Esophagus (tissue), 2 donors: ENCODE data around the gene NPTX1. TPM values are rescaled to one million over a fixed set of nuclear protein-coding genes. Genes with fewer than 3 reads are reported as not detected.

ENCODE experiments used
- H3K27ac ChIP-seq, 2 donors: one replicate each; pipeline ENCODE4 v1.5.1; 2013; ENCODE audit warnings: low read depth in 2 of 2, mild to moderate bottlenecking in 2 of 2, inconsistent platforms in 1 of 2, low read length in 1 of 2, moderate library complexity in 1 of 2
- H3K27me3 ChIP-seq, 2 donors: one replicate each; pipeline ENCODE4 v1.6.1; 2013; ENCODE audit warnings: low read length in 2 of 2, control low read depth in 1 of 2, mild to moderate bottlenecking in 1 of 2; ENCODE audit not compliant: insufficient read depth in 2 of 2, control insufficient read depth in 1 of 2
- H3K36me3 ChIP-seq, 2 donors: one replicate each; pipeline ENCODE4 v1.6.1; 2013; ENCODE audit warnings: low read length in 1 of 2; ENCODE audit not compliant: control insufficient read depth in 2 of 2, insufficient read depth in 2 of 2
- H3K4me1 ChIP-seq, 2 donors: one replicate each; pipeline ENCODE4 v1.6.1; 2013; ENCODE audit warnings: low read length in 1 of 2; ENCODE audit not compliant: control insufficient read depth in 2 of 2, insufficient read depth in 2 of 2
- H3K4me3 ChIP-seq, 2 donors: one replicate each; pipeline ENCODE4 v1.5.1; 2013; ENCODE audit warnings: low read length in 2 of 2, mild to moderate bottlenecking in 2 of 2, low read depth in 1 of 2, moderate library complexity in 1 of 2
- H3K9me3 ChIP-seq, 2 donors: one replicate each; pipeline ENCODE4 v1.6.1; 2013; ENCODE audit warnings: mild to moderate bottlenecking in 2 of 2, low read depth in 1 of 2, low read length in 1 of 2, moderate library complexity in 1 of 2; ENCODE audit not compliant: control insufficient read depth in 2 of 2, insufficient read depth in 1 of 2
- WGBS, 2 donors: extraction: QIAGEN DNeasy Blood & Tissue Kit; methylation state at CpG; one replicate each; pipeline ENCODE4 v1.1.7; 2013; 5-methylcytosine and 5-hydroxymethylcytosine counted together
- polyA plus RNA-seq, 2 donors: library from polyadenylated mRNA; stranded (reverse); fragments of 200-250 nt; gene quantifications; one replicate each; pipeline ENCODE4 v1.2.3, GENCODE V29; 2013
- donor health status: healthy with polysubstance abuse.
- donor health status: Bipolar disorder and iron deficiency.

Gene NPTX1
- polyA plus RNA-seq, 2 donors = 0.02 to 0.11 TPM

DNA sequence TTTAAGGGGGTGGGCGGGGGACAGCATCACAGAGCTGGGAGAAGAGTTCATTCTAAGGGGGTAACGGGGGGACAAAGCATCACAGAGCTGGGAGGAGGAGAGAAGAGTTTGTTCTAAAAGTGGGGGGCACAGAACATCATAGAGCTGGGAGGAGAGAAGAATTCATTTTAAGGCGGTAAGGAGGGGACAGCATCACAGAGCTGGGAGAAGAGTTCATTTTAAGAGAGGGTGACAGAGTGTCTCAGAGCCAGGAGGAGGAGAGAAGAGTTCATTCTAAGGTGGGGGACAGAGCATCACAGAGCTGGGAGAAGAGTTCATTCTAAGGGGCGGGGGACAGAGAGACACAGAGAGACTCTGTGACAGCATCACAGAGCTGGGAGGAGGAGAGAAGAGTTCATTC is 33.6 kb downstream of the NPTX1 start:
- H3K4me3 ChIP-seq = no peak overlapping the region
- no peaks in the 10 kb centered on the region for H3K4me1 ChIP-seq
- no peak overlapping the region for H3K27ac ChIP-seq
- H3K36me3 ChIP-seq = peaks cover 0 to 3% of the 10 kb centered on the region in 2 donors
- 71 to 77% methylated on average over 4 of the region's 4 CpGs for WGBS, 2 donors
- no peaks in the 10 kb centered on the region for H3K9me3 ChIP-seq
- H3K27me3 ChIP-seq = no peaks in the 10 kb centered on the region

DNA sequence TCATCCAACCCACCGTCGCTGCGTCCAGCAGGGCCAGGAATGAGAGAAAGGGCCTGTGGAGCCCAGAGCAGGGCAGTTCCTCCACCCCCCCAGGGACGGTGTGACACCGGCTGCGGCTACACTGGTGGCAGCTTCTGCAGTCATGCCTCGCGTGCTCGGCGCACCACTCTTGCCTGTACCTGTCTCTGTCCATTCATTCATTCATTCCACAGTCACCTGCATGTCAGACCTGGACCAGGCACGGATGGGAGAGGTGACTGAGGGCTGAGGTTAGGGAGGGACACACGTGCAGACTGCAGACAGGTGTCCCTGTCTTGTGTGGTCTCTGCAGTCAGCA is 34.1 kb downstream of the NPTX1 start:
- no peaks in the 10 kb centered on the region for H3K9me3 ChIP-seq
- H3K4me3 ChIP-seq = no peak overlapping the region
- H3K27ac ChIP-seq = no peak overlapping the region
- WGBS, 2 donors = 81 to 88% methylated on average over 12 of the region's 12 CpGs
- peaks cover 0 to 3% of the 10 kb centered on the region in 2 donors for H3K36me3 ChIP-seq
- H3K27me3 ChIP-seq = no peaks in the 10 kb centered on the region
- H3K4me1 ChIP-seq = no peaks in the 10 kb centered on the region

DNA sequence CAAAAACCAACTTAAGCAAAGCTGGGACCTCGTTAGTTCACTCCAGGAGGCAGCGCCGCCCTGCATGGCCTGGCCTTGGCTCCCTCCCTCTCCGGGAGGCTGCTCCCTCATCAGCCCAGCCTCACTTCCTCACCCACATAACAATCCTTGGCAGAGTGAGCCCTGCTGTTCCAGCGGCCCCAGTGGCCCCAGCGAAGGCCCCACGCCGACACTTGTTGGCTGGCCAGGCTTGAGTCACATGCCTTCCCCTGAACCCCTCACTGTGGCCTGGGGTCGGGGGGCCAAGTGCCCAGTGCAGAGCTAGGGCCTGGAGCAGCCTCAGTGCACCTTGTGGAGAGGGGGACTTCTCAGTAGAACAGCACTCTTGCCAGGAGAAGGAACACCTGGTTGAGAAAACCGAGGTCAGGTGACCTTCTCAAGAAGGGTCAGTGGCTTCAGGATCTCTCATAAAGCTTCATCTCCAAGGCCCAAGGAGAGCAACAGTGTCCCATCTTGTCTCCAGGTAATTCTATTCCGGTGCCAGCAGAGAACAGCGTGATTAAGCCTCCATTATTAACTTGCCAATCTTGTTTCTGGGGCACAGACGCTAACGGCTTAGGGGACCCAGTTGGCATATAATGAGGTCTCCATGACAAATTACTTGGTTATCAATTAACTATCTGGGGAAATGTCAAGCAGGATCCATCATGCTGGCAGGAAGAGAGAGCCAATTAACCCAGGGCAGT is 34.6 kb downstream of the NPTX1 start:
- no peak overlapping the region for H3K27ac ChIP-seq
- H3K27me3 ChIP-seq = no peaks in the 10 kb centered on the region
- 90 to 92% methylated on average over 14 of the region's 14 CpGs for WGBS, 2 donors
- peaks cover 0 to 3% of the 10 kb centered on the region in 2 donors for H3K36me3 ChIP-seq
- H3K4me3 ChIP-seq = no peak overlapping the region
- H3K9me3 ChIP-seq = no peaks in the 10 kb centered on the region
- no peaks in the 10 kb centered on the region for H3K4me1 ChIP-seq

DNA sequence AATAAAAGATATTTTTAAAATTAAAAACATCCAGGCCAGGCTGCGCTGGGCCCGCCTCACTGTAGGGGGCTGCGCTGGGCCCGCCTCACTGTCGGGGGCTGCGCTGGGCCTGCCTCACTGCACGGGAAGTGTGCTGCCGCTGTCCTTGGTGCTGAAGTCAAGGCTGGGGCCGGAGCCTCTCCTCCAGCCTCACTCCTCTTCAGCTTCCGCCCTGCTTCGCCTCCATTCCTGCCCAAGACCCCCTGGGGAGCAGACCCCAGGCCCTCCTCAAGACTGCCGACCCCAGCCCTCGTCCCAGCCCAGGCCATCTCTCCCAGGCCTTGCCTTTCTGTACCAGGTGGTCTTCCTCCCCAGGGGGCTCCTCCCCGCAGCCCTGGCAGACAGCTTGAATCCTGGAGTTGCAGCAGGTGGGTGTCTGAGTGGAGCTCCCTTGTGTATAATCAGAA is 35.3 kb downstream of the NPTX1 start:
- Histone ChIP-seq H3K36me3 (peaks cover 0 to 3% of the 10 kb centered on the region in 2 donors), H3K4me3 (no peak overlapping the region), H3K27ac (no peak overlapping the region), H3K9me3 (no peaks in the 10 kb centered on the region), H3K27me3 (no peaks in the 10 kb centered on the region), H3K4me1 (no peaks in the 10 kb centered on the region)
- 42 to 44% methylated on average over 14 of the region's 14 CpGs for WGBS, 2 donors

DNA sequence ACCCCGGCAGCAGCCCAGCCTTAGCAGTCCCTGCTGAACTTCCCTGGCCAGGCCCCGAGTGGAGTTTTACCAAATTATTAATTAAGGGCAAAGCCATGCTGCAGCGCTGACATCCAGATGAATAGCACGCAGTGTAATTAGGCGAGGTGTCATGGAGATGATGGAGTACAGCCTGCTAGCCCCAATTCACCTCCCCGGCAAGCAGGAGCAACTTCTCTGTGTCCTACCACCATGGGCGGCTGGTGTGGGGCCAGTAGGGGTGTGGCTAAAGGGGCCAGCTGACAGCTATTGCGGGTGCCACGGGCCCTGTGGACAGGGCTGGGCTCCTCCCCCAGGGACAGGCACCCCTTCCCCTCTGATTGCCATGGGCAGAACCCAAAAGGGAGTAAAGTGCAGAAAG is 36.9 kb downstream of the NPTX1 start:
- no peak overlapping the region for H3K27ac ChIP-seq
- no peaks in the 10 kb centered on the region for H3K4me1 ChIP-seq
- 76 to 77% methylated on average over 9 of the region's 9 CpGs for WGBS, 2 donors
- H3K9me3 ChIP-seq = no peaks in the 10 kb centered on the region
- no peaks in the 10 kb centered on the region for H3K27me3 ChIP-seq
- peaks cover 0 to 3% of the 10 kb centered on the region in 2 donors for H3K36me3 ChIP-seq
- no peak overlapping the region for H3K4me3 ChIP-seq

DNA sequence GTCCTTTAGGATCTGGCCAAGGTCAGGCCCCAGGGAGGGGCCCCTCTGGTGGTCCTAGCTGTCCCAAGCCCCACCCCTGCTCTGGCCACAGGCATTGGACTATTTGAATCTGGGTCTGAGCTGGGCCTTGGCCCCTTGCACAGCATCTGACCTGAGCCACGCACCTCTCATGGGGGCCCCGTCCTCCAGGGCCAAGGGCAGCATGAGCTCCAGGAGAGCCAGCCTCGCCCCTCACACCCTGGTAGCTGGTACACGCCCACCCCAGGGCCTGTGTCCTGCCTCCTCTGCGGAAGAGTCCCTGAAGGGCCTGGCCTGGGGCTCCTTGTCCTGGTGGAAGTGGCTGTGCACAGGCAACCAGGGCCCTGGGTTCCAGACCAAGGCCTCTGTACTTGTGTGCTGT is 37.6 kb downstream of the NPTX1 start:
- H3K9me3 ChIP-seq = no peaks in the 10 kb centered on the region
- 89 to 94% methylated on average over 5 of the region's 5 CpGs for WGBS, 2 donors
- no peak overlapping the region for H3K4me3 ChIP-seq
- H3K27ac ChIP-seq = no peak overlapping the region
- H3K36me3 ChIP-seq = peaks cover 0 to 3% of the 10 kb centered on the region in 2 donors
- no peaks in the 10 kb centered on the region for H3K27me3 ChIP-seq
- no peaks in the 10 kb centered on the region for H3K4me1 ChIP-seq

DNA sequence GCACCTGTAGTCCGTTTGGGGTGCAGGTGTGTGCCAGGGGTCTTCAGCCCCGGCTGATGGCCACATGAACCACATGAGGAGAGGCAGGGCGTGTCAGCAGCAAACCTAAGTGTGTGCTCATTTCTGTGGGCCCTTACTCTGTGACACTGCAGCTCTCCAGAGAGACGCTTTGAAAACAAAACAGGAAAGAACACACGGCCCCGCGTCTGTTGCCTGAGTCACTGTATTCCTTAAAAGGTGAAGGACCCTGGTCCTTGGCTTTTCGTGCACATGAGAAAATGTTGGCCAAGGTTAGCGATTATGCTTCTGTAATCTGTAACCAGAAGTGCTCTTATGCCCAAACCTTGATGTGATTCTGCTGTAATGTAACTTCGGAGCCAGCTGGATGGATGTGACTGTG is 38.9 kb downstream of the NPTX1 start:
- no peak overlapping the region for H3K27ac ChIP-seq
- H3K4me1 ChIP-seq = no peaks in the 10 kb centered on the region
- 79% methylated on average over 10 of the region's 10 CpGs for WGBS, 2 donors
- H3K9me3 ChIP-seq = no peaks in the 10 kb centered on the region
- H3K27me3 ChIP-seq = no peaks in the 10 kb centered on the region
- peaks cover 0 to 3% of the 10 kb centered on the region in 2 donors for H3K36me3 ChIP-seq
- no peak overlapping the region for H3K4me3 ChIP-seq

DNA sequence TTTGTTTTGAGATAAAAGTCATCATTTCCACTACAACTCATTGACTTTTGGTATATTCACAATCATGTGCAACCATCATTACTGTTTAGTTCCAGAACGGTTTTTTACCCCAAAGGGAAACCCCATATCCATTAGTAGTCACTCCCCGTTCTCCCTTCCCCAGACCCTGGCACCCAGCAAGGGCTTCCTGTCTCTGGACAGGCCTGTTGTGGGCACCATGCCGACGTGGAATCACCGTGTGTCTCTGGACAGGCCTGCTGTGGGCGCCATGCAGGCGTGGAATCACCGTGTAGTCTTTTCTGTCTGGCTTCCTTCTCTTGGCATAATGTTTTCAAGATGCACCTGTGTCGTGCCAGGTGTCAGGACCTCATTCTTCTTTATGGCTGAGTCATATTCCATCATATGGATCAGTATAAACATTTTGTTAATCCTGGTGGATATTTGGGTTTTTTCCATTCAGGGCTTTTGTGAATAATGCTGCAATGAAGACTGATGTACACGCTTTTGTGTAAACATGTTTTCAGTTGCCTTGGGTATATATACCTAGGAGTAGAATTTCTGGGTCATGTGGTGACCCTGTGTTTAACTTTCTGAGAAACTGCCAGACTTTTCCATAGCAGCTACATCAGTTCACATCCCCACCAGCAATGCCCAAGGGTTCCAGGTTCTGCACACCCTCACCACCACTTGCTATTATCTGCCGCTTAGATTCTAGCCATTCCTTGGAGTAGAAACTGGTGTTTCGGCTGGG is 42.3 kb downstream of the NPTX1 start:
- H3K4me1 ChIP-seq = no peaks in the 10 kb centered on the region
- no peak overlapping the region for H3K4me3 ChIP-seq
- no peaks in the 10 kb centered on the region for H3K27me3 ChIP-seq
- no peaks in the 10 kb centered on the region for H3K9me3 ChIP-seq
- H3K36me3 ChIP-seq = no peaks in the 10 kb centered on the region
- 73 to 75% methylated on average over 12 of the region's 12 CpGs for WGBS, 2 donors
- H3K27ac ChIP-seq = no peak overlapping the region

DNA sequence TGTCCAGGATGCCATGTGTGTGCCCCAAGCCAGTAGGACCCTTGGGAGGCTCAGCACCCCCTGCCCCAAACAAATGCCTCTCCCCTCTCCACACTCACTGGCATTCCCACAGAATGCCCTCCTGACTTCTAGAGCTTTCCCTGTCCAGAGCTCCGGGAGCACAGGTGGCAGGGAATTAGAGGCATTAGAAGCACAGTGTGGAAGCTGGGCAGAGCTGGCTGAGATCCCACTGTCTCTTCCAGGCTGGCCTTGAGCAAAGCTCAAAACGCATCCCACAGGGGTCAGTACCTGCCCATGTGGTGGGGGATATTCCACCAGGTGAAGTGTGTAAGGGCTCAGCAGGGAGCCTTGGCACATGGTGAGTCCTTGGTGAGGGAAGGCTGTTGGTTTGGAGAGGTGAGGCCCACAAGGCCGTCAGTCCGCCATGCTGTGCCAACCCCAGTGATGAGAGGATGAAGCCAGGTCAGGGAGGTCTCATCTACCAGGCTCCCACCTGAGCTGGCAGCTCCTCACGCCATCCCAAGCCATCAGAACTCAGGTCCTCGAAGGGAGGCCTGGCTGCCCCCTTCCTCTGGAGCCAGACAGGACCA is 43.4 kb downstream of the NPTX1 start:
- H3K4me3 ChIP-seq = no peak overlapping the region
- H3K36me3 ChIP-seq = no peaks in the 10 kb centered on the region
- H3K27ac ChIP-seq = no peak overlapping the region
- no peaks in the 10 kb centered on the region for H3K4me1 ChIP-seq
- WGBS, 2 donors = 89% methylated on average over 6 of the region's 6 CpGs
- no peaks in the 10 kb centered on the region for H3K9me3 ChIP-seq
- no peaks in the 10 kb centered on the region for H3K27me3 ChIP-seq
